ENCODE measurements around the gene EPHA1.
A peak's percentile ranks its signal among the peaks of the same experiment; 100 is the strongest.

Gene EPHA1

GRCh38 chr7:143346018-143346417 lies 62.6 kb downstream of the EPHA1 start:
- DNase-seq (ENCODE audit: low read depth), result no peak

GRCh38 chr7:143345428-143345900 lies 63.2 kb downstream of the EPHA1 start:
- DNase-seq (ENCODE audit: low read depth), result peak; percentile 55

- DNase-seq (ENCODE audit: low read depth), result no peak
These were observed 65.1 kb downstream of the EPHA1 start for GRCh38 chr7:143343596-143343995.

- no peak for DNase-seq (ENCODE audit: low read depth)
These were observed 66.8 kb downstream of the EPHA1 start for GRCh38 chr7:143341842-143342241.

Data from iris pigment epithelial cell (primary cell).